ENCODE data around the gene RPL27.

RPL27 gene

DNA sequence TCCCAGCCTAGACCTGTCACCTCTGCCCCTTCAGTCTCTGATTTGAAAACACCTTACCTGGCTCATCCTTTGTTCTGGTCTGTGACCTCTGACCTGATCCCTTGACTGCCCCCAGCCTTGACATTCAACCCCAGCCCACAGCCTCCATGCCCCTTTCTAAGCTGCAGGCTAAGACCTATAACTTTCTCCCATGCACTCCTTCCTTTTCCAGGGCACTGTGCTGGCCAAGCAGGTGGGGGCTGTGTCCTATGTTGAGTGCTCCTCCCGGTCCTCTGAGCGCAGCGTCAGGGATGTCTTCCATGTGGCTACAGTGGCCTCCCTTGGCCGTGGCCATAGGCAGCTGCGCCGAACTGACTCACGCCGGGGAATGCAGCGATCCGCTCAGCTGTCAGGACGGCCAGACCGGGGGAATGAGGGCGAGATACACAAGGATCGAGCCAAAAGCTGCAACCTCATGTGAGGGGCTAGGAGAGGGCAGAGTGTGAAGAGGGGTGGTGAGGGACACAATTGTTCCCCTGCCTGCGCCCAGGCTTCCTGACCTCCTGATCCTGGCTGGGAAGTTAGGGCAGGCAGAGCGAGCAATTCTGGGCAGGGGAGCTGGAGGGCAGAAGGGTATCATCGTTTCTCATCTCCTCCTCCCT is 30.1 kb downstream of the RPL27 start:
- no peaks in the 10 kb centered on the region for H4K20me1 ChIP-seq (ENCODE audit: low read depth, low read length)
- H3K4me3 ChIP-seq (ENCODE audit: insufficient read depth, low read length, poor library complexity, severe bottlenecking) = no peak overlapping the region
- H3K9me2 ChIP-seq (replicated peaks; ENCODE audit: insufficient read depth, low read length) = no peaks in the 10 kb centered on the region
- TF ChIP-seq, protein P1, sequence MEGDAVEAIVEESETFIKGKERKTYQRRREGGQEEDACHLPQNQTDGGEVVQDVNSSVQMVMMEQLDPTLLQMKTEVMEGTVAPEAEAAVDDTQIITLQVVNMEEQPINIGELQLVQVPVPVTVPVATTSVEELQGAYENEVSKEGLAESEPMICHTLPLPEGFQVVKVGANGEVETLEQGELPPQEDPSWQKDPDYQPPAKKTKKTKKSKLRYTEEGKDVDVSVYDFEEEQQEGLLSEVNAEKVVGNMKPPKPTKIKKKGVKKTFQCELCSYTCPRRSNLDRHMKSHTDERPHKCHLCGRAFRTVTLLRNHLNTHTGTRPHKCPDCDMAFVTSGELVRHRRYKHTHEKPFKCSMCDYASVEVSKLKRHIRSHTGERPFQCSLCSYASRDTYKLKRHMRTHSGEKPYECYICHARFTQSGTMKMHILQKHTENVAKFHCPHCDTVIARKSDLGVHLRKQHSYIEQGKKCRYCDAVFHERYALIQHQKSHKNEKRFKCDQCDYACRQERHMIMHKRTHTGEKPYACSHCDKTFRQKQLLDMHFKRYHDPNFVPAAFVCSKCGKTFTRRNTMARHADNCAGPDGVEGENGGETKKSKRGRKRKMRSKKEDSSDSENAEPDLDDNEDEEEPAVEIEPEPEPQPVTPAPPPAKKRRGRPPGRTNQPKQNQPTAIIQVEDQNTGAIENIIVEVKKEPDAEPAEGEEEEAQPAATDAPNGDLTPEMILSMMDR (IDR thresholded peaks at IDR 0.05; ENCODE audit: insufficient read depth, low read length, poor library complexity, severe bottlenecking) = no peak
- no peak for TF ChIP-seq EZH2phosphoT487 (conservative IDR thresholded peaks at IDR 0.05; ENCODE audit: low read length)
- H3F3A ChIP-seq (ENCODE audit: insufficient read depth) = no peaks in the 10 kb centered on the region; the same call in 1 of the 2 replicates
- no peak overlapping the region for H3K27ac ChIP-seq (ENCODE audit: low read depth, low read length)
- no peaks in the 10 kb centered on the region for H3K27me3 ChIP-seq (ENCODE audit: low read length)
- no peak overlapping the region for H3K9ac ChIP-seq (ENCODE audit: low read length)
- H3K79me2 ChIP-seq (ENCODE audit: insufficient read depth, low read length) = no peaks in the 10 kb centered on the region
- H3K4me2 ChIP-seq (ENCODE audit: low read depth, low read length, poor library complexity, severe bottlenecking) = no peak overlapping the region
- no peaks in the 10 kb centered on the region for H3K36me3 ChIP-seq (ENCODE audit: low read length)
- H2AFZ ChIP-seq (ENCODE audit: low read depth, low read length, severe bottlenecking) = no peak overlapping the region
- H3K9me3 ChIP-seq (ENCODE audit: insufficient read depth, low read length) = no peaks in the 10 kb centered on the region

DNA sequence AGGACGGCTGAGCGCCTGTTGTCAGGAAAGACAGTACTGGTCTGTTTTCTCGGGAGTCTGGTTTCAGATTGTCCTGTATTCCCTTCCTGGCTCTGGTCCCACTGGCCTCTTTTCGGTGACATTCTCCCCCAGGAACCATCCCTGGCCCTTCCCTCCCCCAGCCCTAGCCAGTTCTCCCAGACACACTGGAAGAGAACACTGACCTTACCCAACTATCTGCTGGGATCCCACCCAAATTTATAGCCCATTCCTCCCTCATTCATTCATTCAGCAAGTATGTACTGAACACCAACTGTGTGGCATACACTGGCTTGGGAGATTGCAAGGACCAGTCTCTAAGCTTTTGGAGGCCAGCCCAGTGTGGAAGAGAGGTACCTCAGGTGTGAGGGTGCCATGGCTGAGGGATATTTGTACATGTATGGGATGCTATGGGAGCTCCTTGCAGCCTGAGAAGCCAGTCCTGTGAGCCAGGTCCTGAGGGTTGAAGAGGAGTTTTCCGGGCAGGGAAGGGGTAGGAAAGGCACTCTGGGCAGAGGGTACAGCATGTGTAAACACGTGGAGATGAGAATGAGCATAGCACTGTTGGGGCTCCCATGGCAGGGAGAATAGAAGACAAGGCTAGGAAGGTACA is 32.0 kb downstream of the RPL27 start:
- Histone ChIP-seq H3K9ac (ENCODE audit: low read length) (no peak overlapping the region), H3K9me3 (ENCODE audit: insufficient read depth, low read length) (no peaks in the 10 kb centered on the region)
- no peak for TF ChIP-seq EZH2phosphoT487 (conservative IDR thresholded peaks at IDR 0.05; ENCODE audit: low read length)
- TF ChIP-seq, protein P1 (IDR thresholded peaks at IDR 0.05; ENCODE audit: insufficient read depth, low read length, poor library complexity, severe bottlenecking) = no peak

GRCh38 chr17:43031666-43032065 is 33.4 kb downstream of the RPL27 start:
- no peak overlapping the region for H2AFZ ChIP-seq (ENCODE audit: low read depth, low read length, severe bottlenecking)
- H3K4me3 ChIP-seq (ENCODE audit: insufficient read depth, low read length, poor library complexity, severe bottlenecking) = no peak overlapping the region
- no peak overlapping the region for H3K4me2 ChIP-seq (ENCODE audit: low read depth, low read length, poor library complexity, severe bottlenecking)
- no peaks in the 10 kb centered on the region for H3K27me3 ChIP-seq (ENCODE audit: low read length)
- H3K9ac ChIP-seq (ENCODE audit: low read length) = no peak overlapping the region
- no peaks in the 10 kb centered on the region for H3K36me3 ChIP-seq (ENCODE audit: low read length)
- H3K27ac ChIP-seq (ENCODE audit: low read depth, low read length) = no peak overlapping the region
- no peaks in the 10 kb centered on the region for H3K9me2 ChIP-seq (replicated peaks; ENCODE audit: insufficient read depth, low read length)
- H3K79me2 ChIP-seq (ENCODE audit: insufficient read depth, low read length) = no peaks in the 10 kb centered on the region
- no peaks in the 10 kb centered on the region for H4K20me1 ChIP-seq (ENCODE audit: low read depth, low read length)
- TF ChIP-seq EZH2phosphoT487 (conservative IDR thresholded peaks at IDR 0.05; ENCODE audit: low read length) = no peak
- TF ChIP-seq, protein P1 (IDR thresholded peaks at IDR 0.05; ENCODE audit: insufficient read depth, low read length, poor library complexity, severe bottlenecking) = no peak
- no peaks in the 10 kb centered on the region; the same call in 1 of the 2 replicates for H3F3A ChIP-seq (ENCODE audit: insufficient read depth)
- H3K9me3 ChIP-seq (ENCODE audit: insufficient read depth, low read length) = no peaks in the 10 kb centered on the region

More for the DNA sequence above, 32.0 kb downstream of the RPL27 start:
- H3K27ac ChIP-seq (ENCODE audit: low read depth, low read length) = no peak overlapping the region
- no peak overlapping the region for H3K4me2 ChIP-seq (ENCODE audit: low read depth, low read length, poor library complexity, severe bottlenecking)
- H3K36me3 ChIP-seq (ENCODE audit: low read length) = no peaks in the 10 kb centered on the region
- H3K9me2 ChIP-seq (replicated peaks; ENCODE audit: insufficient read depth, low read length) = no peaks in the 10 kb centered on the region
- no peaks in the 10 kb centered on the region; the same call in 1 of the 2 replicates for H3F3A ChIP-seq (ENCODE audit: insufficient read depth)
- no peaks in the 10 kb centered on the region for H3K27me3 ChIP-seq (ENCODE audit: low read length)
- no peak overlapping the region for H2AFZ ChIP-seq (ENCODE audit: low read depth, low read length, severe bottlenecking)
- no peaks in the 10 kb centered on the region for H4K20me1 ChIP-seq (ENCODE audit: low read depth, low read length)
- H3K79me2 ChIP-seq (ENCODE audit: insufficient read depth, low read length) = no peaks in the 10 kb centered on the region
- H3K4me3 ChIP-seq (ENCODE audit: insufficient read depth, low read length, poor library complexity, severe bottlenecking) = no peak overlapping the region
